ENCODE results near the gene ZNF407.

ZNF407 gene

DNA sequence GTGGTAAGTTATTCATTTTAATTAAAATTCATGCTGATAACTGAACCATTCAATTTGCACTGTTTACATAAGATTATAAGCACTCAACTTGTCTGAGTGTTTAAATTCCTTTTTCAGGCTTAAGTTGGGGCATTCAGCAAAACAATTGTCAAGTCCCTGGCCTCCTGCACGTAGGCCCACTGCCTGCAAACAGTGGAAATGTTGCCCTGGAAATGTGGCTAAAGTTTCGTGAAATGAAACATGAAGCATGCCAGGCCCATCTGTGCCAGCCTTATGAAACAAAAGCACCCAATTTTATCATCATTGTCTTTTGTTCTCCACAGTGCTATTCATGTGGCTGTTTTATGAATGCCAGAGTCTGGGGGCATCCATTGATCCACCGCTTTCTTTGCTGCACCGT lies 447.6 kb downstream of the ZNF407 start:
- no peak for DNase-seq (ENCODE audit: low spot score)

DNA sequence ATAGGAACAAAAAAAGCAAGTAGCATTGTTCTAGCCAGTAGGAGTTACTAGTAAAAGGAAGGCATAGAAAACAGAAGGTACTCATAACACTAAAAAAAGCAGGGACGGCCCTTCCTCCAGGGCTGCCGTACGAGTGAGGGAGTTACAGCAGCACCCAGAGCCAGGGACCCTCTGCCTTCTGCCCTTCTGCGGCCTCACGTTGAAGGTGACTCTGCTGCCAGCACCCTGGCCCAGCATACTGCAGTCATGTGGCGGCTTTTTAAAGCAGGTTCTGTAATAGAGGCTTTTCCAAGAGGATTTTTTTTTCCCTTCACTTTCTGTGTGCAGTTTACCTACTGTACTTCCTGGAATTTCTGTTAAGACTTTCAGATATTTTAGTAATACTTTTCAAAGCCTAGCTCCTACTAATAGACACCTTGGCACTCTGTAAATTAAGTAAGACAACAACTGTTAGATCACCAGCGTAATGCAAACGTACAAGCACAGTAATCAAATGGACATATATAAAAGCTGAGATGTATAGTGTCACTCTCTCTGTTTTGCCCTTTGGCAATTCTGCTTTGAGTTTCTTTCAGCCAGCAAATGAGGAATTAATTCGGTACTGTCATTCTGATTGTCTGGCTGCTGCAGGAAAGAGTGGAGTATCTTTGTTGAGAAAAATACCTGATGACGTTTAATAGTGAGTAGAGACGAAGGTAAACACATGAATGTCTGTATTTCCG lies 449.7 kb downstream of the ZNF407 start:
- no peak for DNase-seq (ENCODE audit: low spot score)

DNA sequence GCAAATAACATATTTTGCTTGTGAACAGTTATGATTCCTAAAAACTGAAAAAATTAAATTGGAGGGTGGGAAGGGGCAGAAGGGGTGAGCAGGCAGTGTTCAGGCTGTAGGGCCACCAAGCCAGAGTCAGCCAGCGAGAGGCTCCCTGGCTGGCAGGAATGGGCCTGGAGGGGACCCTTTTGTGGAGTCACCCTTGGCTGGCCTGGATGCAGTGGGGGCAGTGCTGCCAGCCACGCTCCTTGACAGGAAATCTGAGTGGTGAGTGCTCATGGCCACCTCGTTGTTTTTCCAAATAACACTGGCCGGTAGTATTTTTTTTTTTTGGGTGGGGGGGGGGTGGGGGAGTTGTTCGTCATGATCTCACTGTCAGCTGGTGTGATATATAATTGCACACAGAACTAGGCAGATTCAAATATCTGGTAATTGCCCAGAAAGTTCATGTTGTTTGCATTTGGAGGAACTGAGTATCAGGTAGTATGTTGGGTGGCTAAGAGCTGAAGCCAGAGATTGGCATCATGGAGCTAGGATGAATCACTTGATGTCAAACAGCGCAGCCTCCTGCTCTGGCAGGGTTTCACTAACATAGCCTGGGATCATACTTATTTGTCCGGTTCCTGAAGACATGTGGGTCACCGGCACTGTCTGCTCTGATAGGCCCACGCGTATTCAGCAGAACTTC lies 451.2 kb downstream of the ZNF407 start:
- no peak for DNase-seq (ENCODE audit: low spot score)

DNA sequence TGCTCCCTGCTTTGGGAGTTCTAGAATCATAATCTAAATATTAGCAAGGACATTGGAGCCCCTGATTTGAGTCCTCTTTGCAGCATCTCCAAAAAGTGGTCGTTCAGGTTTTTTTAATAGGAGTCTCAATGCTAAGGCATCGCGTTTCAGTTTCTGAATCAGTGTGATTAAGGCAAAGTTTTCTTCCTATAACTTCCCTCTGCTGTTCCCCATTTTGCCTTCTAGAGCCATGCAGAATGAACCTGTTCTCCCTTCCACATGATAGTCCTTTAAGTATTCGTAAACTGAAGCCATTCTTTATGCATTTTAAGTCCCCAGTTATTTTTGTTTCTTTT lies 451.8 kb downstream of the ZNF407 start:
- no peak for DNase-seq (ENCODE audit: low spot score)

DNA sequence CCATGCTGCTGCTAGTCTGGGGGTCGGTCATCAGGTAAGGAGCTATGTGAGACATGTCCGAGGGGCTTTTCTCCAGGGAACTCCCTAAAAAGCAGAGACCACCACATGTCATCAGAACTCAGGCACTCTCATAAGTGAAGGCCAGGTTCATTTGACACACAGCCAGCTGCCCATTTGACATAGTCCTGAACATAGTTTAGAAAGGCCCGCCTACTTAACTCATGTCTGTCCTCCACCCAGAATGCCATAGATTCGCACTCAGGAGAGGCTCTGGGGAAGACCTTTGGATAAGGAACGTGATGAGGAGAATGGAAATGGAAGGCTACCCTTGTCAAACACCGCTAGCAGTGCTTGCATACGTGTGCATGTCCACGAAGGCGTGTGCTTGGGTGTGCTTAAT lies 454.1 kb downstream of the ZNF407 start:
- no peak for DNase-seq (ENCODE audit: low spot score)

DNA sequence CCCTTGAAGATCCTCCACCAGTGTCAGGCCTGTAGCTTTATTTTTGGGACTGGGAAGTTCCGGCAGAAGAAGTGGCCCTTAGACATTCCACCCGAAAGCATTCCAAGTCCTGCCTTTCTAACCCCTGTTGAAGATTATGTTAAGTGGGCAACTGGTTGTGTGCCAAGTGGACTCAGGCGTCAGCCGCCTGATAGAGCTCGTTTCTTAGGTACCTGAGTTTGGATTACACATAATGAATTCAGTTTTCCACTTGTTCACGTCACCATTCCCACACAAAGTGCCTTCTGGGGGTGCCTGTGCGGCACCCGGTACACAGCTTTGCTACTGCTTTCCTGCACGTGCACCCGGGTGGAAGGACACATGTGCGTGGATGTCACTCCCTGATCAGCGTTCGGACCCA lies 454.8 kb downstream of the ZNF407 start:
- no peak for DNase-seq (ENCODE audit: low spot score)

DNA sequence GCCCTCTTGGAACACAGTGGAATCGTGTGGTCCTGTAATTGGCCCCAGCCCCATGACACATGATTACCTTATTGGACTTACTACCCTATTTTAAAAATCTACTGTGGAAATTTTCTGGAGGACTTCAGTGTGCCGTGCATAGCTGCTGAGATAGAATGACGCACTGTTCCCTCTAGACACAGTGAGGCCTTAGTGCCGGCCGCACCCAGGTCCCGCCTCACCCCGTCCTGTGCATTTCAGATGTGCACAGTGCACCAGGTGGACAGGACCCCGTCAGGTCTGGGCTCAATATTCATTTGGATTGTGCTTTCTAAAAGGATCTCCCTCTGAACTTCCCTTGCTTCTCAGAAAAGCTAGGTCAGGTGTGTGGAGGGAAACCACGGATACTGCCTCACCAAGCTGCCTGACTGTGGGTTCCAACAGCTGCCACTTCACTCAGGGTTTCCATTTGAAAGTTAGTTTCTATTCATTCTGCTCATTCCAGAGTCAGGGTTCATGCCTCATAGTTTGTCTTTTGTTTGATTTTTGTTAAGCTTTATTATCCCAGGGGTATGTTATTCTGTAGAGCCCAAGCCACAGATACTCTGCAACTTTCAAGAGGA lies 455.5 kb downstream of the ZNF407 start:
- no peak for DNase-seq (ENCODE audit: low spot score)

DNA sequence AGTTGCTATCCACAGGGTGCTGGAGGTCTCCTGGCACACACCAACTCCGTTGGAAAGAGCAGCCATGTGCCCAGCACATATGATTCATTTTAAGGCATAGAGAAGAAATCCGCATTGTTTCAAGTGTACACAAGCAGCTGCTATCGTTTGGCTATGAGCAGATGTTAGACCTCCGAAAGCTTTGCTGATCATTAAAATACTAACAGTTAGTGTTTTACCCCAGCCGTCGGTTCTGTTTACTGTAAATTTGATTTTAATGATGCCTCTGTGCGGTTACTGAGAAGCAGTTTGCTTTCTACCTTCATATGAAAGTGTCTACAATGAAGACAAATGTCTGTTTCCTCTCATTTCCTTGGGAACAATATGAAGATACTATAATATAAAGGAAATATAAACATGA lies 456.4 kb downstream of the ZNF407 start:
- DNase-seq (ENCODE audit: low spot score), result no peak

DNA sequence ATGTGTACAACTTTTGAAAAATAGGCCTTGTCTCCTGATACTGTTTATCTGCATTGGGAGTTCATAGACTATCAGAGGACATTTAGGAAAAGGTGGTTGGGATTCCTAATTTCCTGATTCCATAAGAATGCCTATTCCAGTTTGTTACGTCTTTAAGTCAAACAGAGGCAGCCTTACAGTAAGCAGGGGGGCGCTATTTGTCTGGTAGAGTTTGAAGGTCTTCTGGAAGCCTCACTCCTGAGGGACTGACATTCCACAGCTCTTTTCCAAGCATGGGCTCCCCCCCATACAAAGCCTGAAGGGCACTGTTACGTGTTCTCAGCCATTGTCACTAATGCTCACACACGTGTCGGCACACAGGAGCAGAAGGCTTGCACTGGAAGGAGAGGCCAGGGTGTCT lies 456.9 kb downstream of the ZNF407 start:
- no peak for DNase-seq (ENCODE audit: low spot score)

DNA sequence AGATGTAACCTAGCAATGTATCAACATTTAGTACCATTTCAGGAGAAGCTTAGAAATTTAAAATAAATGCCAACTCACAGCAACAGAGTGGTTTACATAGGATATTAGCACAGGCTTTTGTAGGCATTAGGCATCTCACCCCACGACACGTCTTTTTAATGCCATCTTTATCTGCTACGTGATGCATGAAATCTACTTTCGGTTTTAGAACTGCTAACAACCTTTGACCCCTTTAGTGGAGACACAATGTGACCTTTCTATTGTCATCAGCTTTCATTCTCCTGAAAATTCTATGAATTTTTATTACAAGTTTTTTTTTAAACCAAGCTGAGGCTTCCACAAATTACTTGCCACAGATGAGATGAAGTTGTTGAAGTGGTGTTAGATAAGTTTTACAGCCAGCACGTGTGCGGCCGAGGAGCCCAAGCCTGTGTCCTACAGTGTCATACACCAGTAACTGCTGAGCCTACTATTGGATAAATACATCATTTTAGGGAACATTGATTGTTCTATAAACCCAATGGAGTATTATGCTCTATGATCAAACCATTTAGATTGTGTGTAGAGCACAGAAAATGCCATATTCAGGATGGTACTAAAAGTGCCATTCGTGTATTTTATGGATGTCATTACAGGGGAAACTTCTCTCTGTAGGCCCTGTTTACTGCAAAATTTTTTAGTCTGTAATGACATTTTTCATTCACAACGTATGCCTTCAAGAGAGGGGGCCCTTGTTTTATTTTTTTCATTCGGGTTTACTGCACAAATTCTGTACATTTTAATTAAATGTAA lies 459.7 kb downstream of the ZNF407 start:
- DNase-seq (ENCODE audit: low spot score), result no peak

DNA sequence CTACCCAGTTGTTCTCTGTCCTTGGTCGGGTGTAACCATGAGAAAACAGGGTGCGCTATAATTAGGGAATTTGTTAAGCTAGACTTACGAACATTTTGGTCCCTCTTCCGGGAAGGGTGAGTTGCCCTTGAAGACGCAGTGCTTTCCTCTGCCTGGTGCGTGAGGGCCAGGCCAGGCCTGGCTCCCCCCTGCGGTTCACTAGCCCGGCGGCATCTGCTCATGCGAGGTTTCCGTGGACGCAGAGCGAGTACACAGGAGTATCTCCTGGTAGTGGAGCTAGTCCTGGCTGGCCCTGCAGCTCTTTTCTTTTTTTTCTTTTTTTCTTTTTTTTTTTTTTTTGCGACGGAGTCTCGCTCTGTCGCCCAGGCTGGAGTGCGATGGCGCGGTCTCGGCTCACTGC lies 462.5 kb downstream of the ZNF407 start:
- DNase-seq (ENCODE audit: low spot score), result no peak

DNA sequence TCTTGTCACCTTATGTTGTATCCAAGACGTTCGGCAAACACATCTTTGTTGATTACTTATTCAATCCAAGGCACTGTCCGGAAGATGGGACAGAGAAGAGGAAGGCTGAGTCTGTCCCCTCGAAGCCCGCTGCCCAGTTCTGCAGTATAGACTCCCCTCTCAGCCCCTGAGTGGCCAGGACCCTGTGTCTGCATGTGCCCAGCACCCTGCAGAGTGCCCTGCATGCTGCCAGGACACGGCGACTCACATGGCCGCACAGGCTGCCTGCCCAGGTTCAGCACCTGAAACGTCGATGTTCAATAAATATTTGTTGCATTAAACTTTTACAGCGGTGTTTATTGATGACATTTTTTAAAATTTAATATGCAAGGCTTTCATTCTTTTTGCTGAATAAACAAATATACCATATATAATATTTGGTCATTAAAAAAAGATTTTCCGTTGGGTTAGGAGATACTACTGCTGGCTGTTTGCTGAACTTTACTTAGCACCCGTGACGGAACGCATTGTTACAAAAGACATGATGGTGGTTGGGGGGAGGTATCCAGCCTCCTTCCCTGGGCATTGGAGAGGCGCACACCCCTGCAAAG lies 464.7 kb downstream of the ZNF407 start:
- no peak for DNase-seq (ENCODE audit: low spot score)

DNA sequence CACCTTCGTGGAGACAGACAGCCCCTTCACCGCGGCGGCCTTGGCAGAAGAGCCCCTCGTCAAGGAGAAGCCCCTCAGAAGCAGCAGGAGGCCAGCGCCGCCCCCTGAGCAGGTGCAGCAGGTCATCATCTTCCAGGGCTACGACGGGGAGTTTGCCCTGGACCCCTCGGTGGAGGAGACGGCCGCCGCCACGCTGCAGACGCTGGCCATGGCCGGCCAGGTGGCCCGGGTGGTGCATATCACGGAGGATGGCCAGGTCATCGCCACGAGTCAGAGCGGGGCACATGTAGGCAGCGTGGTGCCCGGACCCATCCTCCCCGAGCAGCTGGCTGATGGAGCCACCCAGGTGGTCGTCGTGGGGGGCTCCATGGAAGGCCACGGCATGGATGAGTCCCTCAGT lies 465.5 kb downstream of the ZNF407 start:
- no peak for DNase-seq (ENCODE audit: low spot score)

DNA sequence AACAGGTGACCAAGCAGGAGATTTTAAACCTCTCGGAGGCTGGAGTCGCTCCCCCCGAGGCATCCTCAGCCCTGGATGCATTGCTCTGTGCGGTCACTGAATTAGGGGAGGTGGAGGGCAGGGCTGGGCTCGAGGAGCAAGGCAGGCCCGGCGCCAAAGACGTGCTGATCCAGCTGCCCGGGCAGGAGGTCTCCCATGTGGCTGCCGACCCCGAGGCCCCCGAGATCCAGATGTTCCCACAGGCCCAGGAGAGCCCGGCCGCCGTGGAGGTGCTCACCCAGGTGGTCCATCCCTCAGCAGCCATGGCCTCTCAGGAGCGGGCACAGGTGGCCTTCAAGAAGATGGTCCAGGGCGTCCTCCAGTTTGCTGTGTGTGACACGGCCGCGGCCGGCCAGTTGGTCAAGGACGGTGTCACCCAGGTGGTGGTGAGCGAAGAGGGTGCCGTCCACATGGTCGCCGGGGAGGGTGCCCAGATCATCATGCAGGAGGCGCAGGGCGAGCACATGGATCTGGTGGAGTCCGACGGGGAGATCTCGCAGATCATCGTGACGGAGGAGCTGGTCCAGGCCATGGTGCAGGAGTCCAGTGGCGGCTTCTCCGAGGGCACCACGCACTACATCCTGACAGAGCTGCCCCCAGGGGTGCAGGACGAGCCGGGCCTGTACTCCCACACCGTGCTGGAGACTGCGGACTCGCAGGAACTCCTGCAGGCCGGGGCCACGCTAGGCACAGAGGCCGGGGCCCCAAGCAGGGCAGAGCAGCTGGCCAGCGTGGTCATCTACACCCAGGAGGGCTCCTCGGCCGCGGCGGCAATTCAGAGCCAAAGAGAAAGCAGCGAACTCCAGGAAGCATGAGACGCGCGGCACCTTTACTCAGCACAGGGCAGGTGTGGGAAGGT lies 466.2 kb downstream of the ZNF407 start:
- DNase-seq (ENCODE audit: low spot score), result no peak

DNA sequence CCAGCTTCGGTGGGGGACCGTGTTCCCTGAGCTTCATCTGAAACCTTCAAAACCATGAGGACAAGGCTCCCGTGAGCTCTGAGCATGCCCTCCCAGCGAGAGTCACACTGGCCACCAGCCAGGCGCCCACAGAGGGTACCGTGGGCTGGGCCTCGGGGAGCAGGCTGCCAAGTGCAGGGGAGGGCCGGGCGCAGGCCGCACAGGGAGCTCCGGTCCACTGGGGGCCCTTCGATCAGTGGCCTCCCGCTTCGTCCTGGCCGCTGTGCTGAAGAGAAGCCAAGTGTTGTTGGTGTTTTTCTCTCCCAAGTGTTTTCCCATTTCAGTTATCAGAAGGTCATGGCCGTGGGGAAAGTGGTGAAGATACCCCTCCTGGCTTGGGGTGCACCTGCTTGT lies 466.8 kb downstream of the ZNF407 start:
- no peak for DNase-seq (ENCODE audit: low spot score)

DNA sequence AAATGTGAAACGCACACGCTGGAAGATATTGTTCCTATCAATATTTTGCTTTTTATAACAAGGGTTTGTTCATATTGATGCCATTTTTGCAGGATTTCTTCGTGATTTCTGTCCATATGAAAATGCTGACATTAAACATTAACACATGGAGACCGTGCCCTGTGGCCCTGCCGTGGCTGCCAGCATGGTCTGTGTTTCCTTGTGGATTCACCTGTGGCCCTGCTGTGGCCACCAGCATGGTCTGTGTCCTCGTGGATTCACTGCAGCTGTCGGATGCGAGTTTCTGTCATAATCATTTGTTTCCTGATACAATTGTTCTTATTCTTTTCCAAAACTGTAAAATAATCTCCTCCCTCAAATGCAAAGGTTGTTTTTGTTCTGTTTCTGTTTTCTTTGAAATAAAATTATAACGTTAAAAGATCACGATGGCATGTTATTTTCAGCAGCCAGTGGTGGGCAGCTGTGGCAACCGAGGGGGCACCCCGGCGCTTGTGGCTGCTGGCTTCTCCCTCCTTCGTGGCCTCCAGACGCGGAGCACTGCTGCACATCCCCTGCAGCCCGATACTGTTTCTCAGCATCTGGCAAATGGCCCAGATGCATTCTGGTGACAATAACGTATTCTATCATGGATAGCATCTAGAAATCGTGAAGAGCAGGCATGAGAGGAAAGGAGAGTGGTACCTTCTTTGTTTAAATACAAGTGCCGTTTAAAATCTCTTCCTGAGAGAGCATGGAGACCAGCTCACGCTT lies 467.8 kb downstream of the ZNF407 start:
- DNase-seq (ENCODE audit: low spot score), result peak; percentile 59

DNA sequence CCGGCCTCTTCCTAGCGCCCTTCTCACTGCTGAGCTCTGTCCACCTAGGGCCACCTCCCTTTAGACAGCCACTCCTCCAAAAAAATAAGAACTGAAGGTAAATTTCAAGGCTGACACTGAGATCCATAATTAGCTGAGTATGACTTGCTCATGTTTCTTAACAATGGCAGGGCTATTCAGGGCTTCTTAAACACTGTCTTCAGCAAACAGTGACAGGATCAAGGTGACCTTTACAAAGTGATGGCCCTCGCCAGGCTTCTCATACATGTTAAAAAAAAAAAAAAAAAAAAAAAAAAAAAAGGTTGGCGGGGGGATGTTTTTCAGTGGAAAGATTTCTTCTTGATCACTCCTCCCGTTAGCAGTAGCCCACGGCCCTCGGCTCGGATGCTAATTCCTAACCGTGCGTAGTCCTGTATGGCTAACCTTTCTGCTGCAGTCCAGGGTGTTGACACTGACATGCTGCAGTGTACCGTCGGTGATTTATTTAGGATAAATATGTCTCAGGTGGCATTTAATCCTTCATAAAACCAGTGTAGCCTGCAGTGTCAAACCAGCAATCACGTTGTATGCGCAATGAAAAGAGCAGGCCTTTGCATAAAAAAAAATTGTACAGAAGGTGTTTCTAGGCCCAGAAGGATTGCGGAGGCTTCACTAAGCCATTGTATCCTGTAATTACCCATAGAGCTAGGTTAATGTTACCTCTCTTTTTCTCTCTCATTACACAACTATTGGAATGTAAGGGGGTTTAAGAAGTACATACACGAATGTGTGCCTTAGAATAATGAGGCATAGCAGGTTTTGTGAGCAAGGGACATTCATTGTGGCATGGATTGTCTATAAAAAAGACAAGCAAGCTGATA lies 468.6 kb downstream of the ZNF407 start:
- peak; percentile 28 for DNase-seq (ENCODE audit: low spot score)

DNA sequence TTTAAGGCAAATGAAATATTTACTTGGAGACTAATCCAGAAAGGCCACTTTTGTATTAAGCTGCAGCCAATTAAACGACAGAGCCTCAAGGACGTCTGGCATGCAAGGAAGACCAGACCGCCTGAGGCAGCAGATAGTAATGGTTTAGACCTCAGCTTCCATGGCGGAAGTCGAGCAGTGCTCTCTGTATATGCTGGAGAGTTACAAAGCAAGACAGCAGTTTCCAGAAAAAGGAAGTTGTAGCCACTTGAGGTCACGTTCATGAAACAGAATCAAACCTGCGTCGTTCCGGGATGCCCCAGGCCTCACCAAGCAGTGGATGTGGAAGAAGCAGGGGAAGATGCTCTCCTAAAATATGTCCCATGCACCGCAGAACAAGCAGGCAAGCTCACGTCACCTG lies 469.3 kb downstream of the ZNF407 start:
- DNase-seq (ENCODE audit: low spot score), result no peak

DNA sequence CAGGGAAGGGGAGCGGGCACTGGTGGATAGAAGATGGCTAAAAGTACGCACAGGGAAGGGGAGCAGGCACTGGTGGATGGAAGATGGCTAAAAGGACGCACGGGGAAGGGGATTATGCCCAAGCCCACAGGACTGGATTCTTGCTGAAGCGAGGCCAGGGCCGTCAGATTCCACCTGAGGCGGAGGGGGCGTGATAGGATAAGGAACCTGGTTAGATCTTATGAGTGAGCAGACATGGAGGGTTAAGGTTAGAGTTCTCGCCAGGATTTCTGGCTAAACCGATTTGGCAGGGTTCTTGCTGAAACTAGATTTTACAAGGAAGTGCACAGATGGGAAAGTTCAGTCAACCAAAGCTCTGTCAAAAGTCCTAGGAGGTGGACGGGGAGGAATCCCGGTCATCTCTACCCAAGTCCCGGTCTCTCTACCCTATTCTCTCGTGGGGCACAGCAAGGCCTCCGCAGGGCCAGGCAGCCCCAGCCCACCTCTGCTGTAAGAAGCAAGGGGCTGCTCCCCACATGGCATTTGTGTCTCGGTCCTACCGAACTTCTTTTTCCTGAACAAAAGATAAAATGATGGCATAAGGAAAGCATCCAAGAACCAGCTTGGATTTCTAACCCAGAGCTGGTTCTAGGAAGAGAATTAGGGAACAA lies 470.5 kb downstream of the ZNF407 start:
- no peak for DNase-seq (ENCODE audit: low spot score)
